ENCODE measurements around the gene TRIM37.

Gene TRIM37

GRCh38 chr17:59074494-59074893 lies 32.2 kb downstream of the TRIM37 start:
- POLR2A ChIA-PET, result no interaction called here
- CTCF ChIA-PET, result interaction anchor here (1.3 kb wide), 1 partner anchor 20 kb away, joined by 3 read pairs; no protein-coding TSS in a partner anchor
- TF ChIP-seq, protein P1, sequence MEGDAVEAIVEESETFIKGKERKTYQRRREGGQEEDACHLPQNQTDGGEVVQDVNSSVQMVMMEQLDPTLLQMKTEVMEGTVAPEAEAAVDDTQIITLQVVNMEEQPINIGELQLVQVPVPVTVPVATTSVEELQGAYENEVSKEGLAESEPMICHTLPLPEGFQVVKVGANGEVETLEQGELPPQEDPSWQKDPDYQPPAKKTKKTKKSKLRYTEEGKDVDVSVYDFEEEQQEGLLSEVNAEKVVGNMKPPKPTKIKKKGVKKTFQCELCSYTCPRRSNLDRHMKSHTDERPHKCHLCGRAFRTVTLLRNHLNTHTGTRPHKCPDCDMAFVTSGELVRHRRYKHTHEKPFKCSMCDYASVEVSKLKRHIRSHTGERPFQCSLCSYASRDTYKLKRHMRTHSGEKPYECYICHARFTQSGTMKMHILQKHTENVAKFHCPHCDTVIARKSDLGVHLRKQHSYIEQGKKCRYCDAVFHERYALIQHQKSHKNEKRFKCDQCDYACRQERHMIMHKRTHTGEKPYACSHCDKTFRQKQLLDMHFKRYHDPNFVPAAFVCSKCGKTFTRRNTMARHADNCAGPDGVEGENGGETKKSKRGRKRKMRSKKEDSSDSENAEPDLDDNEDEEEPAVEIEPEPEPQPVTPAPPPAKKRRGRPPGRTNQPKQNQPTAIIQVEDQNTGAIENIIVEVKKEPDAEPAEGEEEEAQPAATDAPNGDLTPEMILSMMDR (IDR thresholded peaks at IDR 0.05; ENCODE audit: control extremely low read depth, extremely low read depth, low read depth, missing control alignments), result no peak
- DNase-seq (ENCODE audit: extremely low spot score), result no peak

DNA sequence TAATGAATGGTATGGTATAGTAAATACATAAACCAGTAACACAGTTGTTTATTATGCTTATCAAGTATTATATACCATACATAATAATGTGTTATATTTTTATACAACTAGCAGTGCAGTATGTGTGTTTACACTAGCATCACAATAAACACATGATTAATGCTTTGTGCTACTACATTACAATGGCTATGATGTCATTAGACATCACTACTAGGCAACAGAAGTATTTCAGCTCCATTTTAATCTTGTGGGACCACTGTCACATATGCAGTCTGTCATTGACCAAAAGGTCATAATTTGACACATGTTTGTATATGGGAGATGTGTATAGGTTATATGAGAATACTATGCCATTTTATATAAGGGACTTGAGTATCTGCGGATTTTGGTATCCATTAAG lies 32.7 kb downstream of the TRIM37 start:
- CTCF ChIA-PET, result interaction anchor here (1.3 kb wide), 1 partner anchor 20 kb away, joined by 3 read pairs; no protein-coding TSS in a partner anchor
- DNase-seq (ENCODE audit: extremely low spot score), result no peak
- POLR2A ChIA-PET, result no interaction called here
- TF ChIP-seq, protein P1 (IDR thresholded peaks at IDR 0.05; ENCODE audit: control extremely low read depth, extremely low read depth, low read depth, missing control alignments), result no peak

GRCh38 chr17:59069856-59070255 lies 36.8 kb downstream of the TRIM37 start:
- no peak for DNase-seq (ENCODE audit: extremely low spot score)
- CTCF ChIA-PET, result interaction anchor here (1.0 to 2.0 kb wide), 3 partner anchors 14 to 29 kb away, joined by 3 to 7 read pairs (median 3); no protein-coding TSS in a partner anchor
- TF ChIP-seq, protein P1 (IDR thresholded peaks at IDR 0.05; ENCODE audit: control extremely low read depth, extremely low read depth, low read depth, missing control alignments), result no peak
- POLR2A ChIA-PET, result no interaction called here

DNA sequence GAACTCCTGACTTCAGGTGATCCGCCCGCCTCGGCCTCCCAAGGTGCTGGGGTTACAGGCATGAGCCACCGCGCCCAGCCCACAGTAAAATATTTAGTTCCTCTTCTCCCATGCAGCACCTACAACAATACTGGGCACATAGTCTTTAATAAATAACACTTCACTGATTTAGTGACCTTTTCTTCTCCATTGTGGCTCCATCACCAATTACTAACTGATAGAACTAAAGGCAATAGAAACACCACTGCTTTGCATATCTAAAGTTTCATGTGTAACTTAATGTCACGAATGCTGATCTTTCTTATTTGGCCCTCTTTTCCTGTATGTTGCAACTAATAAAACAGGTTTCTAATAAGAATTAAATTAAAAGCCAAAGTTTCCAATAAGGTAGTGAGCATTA lies 38.9 kb downstream of the TRIM37 start:
- CTCF ChIA-PET, result interaction anchor here (0.7 to 2.7 kb wide), 3 partner anchors 26 to 51 kb away, joined by 3 to 6 read pairs (median 3); no protein-coding TSS in a partner anchor
- TF ChIP-seq, protein P1 (IDR thresholded peaks at IDR 0.05; ENCODE audit: control extremely low read depth, extremely low read depth, low read depth, missing control alignments), result no peak
- DNase-seq (ENCODE audit: extremely low spot score), result peak; percentile 34
- POLR2A ChIA-PET, result no interaction called here

- POLR2A ChIA-PET, result no interaction called here
- DNase-seq (ENCODE audit: extremely low spot score), result no peak
- TF ChIP-seq, protein P1 (IDR thresholded peaks at IDR 0.05; ENCODE audit: control extremely low read depth, extremely low read depth, low read depth, missing control alignments), result no peak
- CTCF ChIA-PET, result interaction anchor here (0.7 to 2.7 kb wide), 3 partner anchors 27 to 50 kb away, joined by 3 to 6 read pairs (median 3); no protein-coding TSS in a partner anchor
These were observed 39.3 kb downstream of the TRIM37 start for GRCh38 chr17:59067340-59067739.

GRCh38 chr17:59062509-59062908 lies 44.2 kb downstream of the TRIM37 start:
- ChIA-PET CTCF (no interaction called here), POLR2A (no interaction called here)
- TF ChIP-seq, protein P1 (IDR thresholded peaks at IDR 0.05; ENCODE audit: control extremely low read depth, extremely low read depth, low read depth, missing control alignments), result no peak
- no peak for DNase-seq (ENCODE audit: extremely low spot score)

All from GM10248 (cell line).